NOMO-1 treated with dmso at 0.1 percent for 144 hours (cell line): ENCODE measurements around the gene HDHD2.

Experiments
- DNase-seq: peaks from one replicate; lab custom pipeline; 2025; ENCODE audit not compliant: unreplicated experiment; lab: John Stamatoyannopoulos, UW

HDHD2 gene

GRCh38 chr18:47149457-47150028 is 757 bp downstream of the HDHD2 start:
- DNase-seq = no peak

- no peak for DNase-seq
Measured at GRCh38 chr18:47146206-47146605, 4.1 kb downstream of the HDHD2 start.

- DNase-seq = no peak
Measured at GRCh38 chr18:47143899-47144485, 6.3 kb downstream of the HDHD2 start.

GRCh38 chr18:47143153-47143552 is 7.1 kb downstream of the HDHD2 start:
- no peak for DNase-seq

- DNase-seq = no peak
Measured at GRCh38 chr18:47141289-47141688, 9.0 kb downstream of the HDHD2 start.

GRCh38 chr18:47121146-47121545 is 29.2 kb downstream of the HDHD2 start:
- no peak for DNase-seq

GRCh38 chr18:47120428-47120827 is 29.9 kb downstream of the HDHD2 start:
- no peak for DNase-seq

- DNase-seq = no peak
Measured at GRCh38 chr18:47118981-47119380, 31.3 kb downstream of the HDHD2 start.

- no peak for DNase-seq
Measured at GRCh38 chr18:47115205-47115604, 35.1 kb downstream of the HDHD2 start.

GRCh38 chr18:47113796-47114540 is 36.3 kb downstream of the HDHD2 start:
- DNase-seq = no peak

GRCh38 chr18:47110492-47111274 is 39.6 kb downstream of the HDHD2 start:
- no peak for DNase-seq

- no peak for DNase-seq
Measured at GRCh38 chr18:47109720-47110119, 40.6 kb downstream of the HDHD2 start.

- DNase-seq = no peak
Measured at GRCh38 chr18:47108998-47109405, 41.3 kb downstream of the HDHD2 start.

GRCh38 chr18:47108373-47108772 is 41.9 kb downstream of the HDHD2 start:
- DNase-seq = no peak

- no peak for DNase-seq
Measured at GRCh38 chr18:47100212-47100831, 50.0 kb downstream of the HDHD2 start.

GRCh38 chr18:47095810-47096209 is 54.5 kb downstream of the HDHD2 start:
- DNase-seq = no peak

- no peak for DNase-seq
Measured at GRCh38 chr18:47087676-47088075, 62.6 kb downstream of the HDHD2 start.

GRCh38 chr18:47081578-47081977 is 68.7 kb downstream of the HDHD2 start:
- DNase-seq = no peak

GRCh38 chr18:47080872-47081271 is 69.4 kb downstream of the HDHD2 start:
- DNase-seq = no peak

- DNase-seq = no peak
Measured at GRCh38 chr18:47077111-47077510, 73.2 kb downstream of the HDHD2 start.
